ENCODE data around the gene CYB561D2. TPM values are rescaled to one million over a fixed set of nuclear protein-coding genes. Genes with fewer than 3 reads are reported as not detected.
A peak's percentile ranks its signal among the peaks of the same experiment; 100 is the strongest.

CYB561D2 gene
- total and polyA plus RNA-seq, 2 of the 13 experiments (the other 11 are each of a cell fraction or from before 2014, with no cell fraction given), result 11.1 to 17.2 TPM

GRCh38 chr3:50327943-50328691, 22.5 kb upstream of the CYB561D2 start, which contains the start of gene TUSC2 (continued):
- TF ChIP-seq ZNF407 (CRISPR knock-in tag; IDR thresholded peaks at IDR 0.05; ENCODE audit: not compliant biosample characterization) (peak; percentile 20), HNRNPK (IDR thresholded peaks at IDR 0.05; ENCODE audit: low read depth, low read length, poor library complexity, severe bottlenecking) (peak; percentile 23), ZNF335 (CRISPR knock-in tag; IDR thresholded peaks at IDR 0.05) (no peak), ZNF710 (CRISPR knock-in tag; IDR thresholded peaks at IDR 0.05; ENCODE audit: borderline replicate concordance) (no peak), IKZF1 (IDR thresholded peaks at IDR 0.05) (no peak), ZNF263 (CRISPR knock-in tag; IDR thresholded peaks at IDR 0.05) (peak; percentile 45; the same call in 1 of the 2 replicates), ETV6 (CRISPR knock-in tag; conservative IDR thresholded peaks at IDR 0.05) (peak; percentile 10; the same call in 1 of the 2 replicates), KDM4B (CRISPR knock-in tag; IDR thresholded peaks at IDR 0.05) (peak; percentile 68; the same call in 1 of the 2 replicates), ZNF563 (CRISPR knock-in tag; IDR thresholded peaks at IDR 0.05) (peak; percentile 51; the same call in 1 of the 2 replicates), TCF7 (IDR thresholded peaks at IDR 0.05; ENCODE audit: low read depth) (no peak), ZNF749 (CRISPR knock-in tag; IDR thresholded peaks at IDR 0.05; ENCODE audit: borderline replicate concordance) (no peak), MTERF4 (CRISPR knock-in tag; IDR thresholded peaks at IDR 0.05) (0 out of 2 replicates have a peak, but pooled peaks have one; percentile 62), KDM3A (CRISPR knock-in tag; IDR thresholded peaks at IDR 0.05; ENCODE audit: low read depth) (peak; percentile 74; the same call in 1 of the 2 replicates), ZFX (CRISPR knock-in tag; IDR thresholded peaks at IDR 0.05; ENCODE audit: low read depth) (peak; percentile 72)
- TF ChIP-seq, protein P1, sequence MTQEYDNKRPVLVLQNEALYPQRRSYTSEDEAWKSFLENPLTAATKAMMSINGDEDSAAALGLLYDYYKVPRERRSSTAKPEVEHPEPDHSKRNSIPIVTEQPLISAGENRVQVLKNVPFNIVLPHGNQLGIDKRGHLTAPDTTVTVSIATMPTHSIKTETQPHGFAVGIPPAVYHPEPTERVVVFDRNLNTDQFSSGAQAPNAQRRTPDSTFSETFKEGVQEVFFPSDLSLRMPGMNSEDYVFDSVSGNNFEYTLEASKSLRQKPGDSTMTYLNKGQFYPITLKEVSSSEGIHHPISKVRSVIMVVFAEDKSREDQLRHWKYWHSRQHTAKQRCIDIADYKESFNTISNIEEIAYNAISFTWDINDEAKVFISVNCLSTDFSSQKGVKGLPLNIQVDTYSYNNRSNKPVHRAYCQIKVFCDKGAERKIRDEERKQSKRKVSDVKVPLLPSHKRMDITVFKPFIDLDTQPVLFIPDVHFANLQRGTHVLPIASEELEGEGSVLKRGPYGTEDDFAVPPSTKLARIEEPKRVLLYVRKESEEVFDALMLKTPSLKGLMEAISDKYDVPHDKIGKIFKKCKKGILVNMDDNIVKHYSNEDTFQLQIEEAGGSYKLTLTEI (CRISPR knock-in tag; conservative IDR thresholded peaks at IDR 0.05), result no peak
